ENCODE results near the gene ZNF614.
"Not testable (repeated sequence)": the region's sequence is repeated elsewhere in the genome, so short reads cannot be mapped to it uniquely, and the experiment has no call there.

ZNF614 gene

GRCh38 chr19:51986309-51987291 is 41.6 kb downstream of the ZNF614 start, which contains the start of gene ZNF350:
TSS of gene ZNF350 (minus strand) at chr19:51986840. CDS start at chr19:51974360, 12,480 bp downstream.
- peak; percentile 90 for DNase-seq (ENCODE audit: low read depth)

GRCh38 chr19:51983361-51983760 is 44.8 kb downstream of the ZNF614 start:
- no peak for DNase-seq (ENCODE audit: low read depth)

- not testable (repeated sequence) for DNase-seq (ENCODE audit: low read depth)
Observed at GRCh38 chr19:51980926-51981325, 47.3 kb downstream of the ZNF614 start.

- DNase-seq (ENCODE audit: low read depth): no peak
Observed at GRCh38 chr19:51980116-51980736, 48.0 kb downstream of the ZNF614 start.

- no peak for DNase-seq (ENCODE audit: low read depth)
Observed at GRCh38 chr19:51978882-51979281, 49.3 kb downstream of the ZNF614 start.

GRCh38 chr19:51977346-51977745 is 50.8 kb downstream of the ZNF614 start:
- DNase-seq (ENCODE audit: low read depth): no peak

- DNase-seq (ENCODE audit: low read depth): no peak
Observed at GRCh38 chr19:51976852-51977251, 51.3 kb downstream of the ZNF614 start.

GRCh38 chr19:51975787-51976186 is 52.4 kb downstream of the ZNF614 start:
- not testable (repeated sequence) for DNase-seq (ENCODE audit: low read depth)

- DNase-seq (ENCODE audit: low read depth): no peak
Observed at GRCh38 chr19:51971624-51972023, 56.6 kb downstream of the ZNF614 start.

- no peak for DNase-seq (ENCODE audit: low read depth)
Observed at GRCh38 chr19:51970718-51971117, 57.5 kb downstream of the ZNF614 start.

GRCh38 chr19:51965583-51965982 is 62.6 kb downstream of the ZNF614 start:
- DNase-seq (ENCODE audit: low read depth): no peak
